ENCODE results near the gene CCSER2. TPM values are rescaled to one million over a fixed set of nuclear protein-coding genes. Genes with fewer than 3 reads are reported as not detected.
"Not testable (repeated sequence)": the region's sequence is repeated elsewhere in the genome, so short reads cannot be mapped to it uniquely, and the experiment has no call there.

CCSER2 gene
- total RNA-seq, 4 donors from 2014 or later = 26.4 to 48.3 (median 31.7) TPM

GRCh38 chr10:84432891-84433290, 104.5 kb downstream of the CCSER2 start:
- peaks cover 5 to 28% (median 5%) of the 10 kb centered on the region in 3 donors for H3K4me1 ChIP-seq
- 81 to 85% methylated on average over 5 of the region's 5 CpGs for WGBS, 2 donors

GRCh38 chr10:84440781-84441180, 112.4 kb downstream of the CCSER2 start:
- TF ChIP-seq CTCF (IDR thresholded peaks at IDR 0.05) = no peak
- TF ChIP-seq POLR2A (IDR thresholded peaks at IDR 0.05) = no peak
- DNase-seq = no peak
- Histone ChIP-seq H3K4me1 (no peaks in the 10 kb centered on the region), H3K27ac (no peak overlapping the region), H3K36me3 (peaks cover 0 to 51% (median 0%) of the 10 kb centered on the region in 3 donors), H3K9me3 (no peaks in the 10 kb centered on the region), H3K4me3 (no peak overlapping the region), H3K27me3 (no peaks in the 10 kb centered on the region)
- 78 to 95% methylated on average over 2 of the region's 2 CpGs for WGBS, 2 donors
- intact Hi-C loops (cut with DNase I) = no loop called here

More at GRCh38 chr10:84432891-84433290, 104.5 kb downstream of the CCSER2 start:
- Histone ChIP-seq H3K27ac (no peak overlapping the region), H3K36me3 (peaks cover 0 to 1% (median 0%) of the 10 kb centered on the region in 3 donors), H3K4me3 (no peak overlapping the region), H3K27me3 (no peaks in the 10 kb centered on the region), H3K9me3 (no peaks in the 10 kb centered on the region)
- DNase-seq = no peak
- no peak for TF ChIP-seq POLR2A (IDR thresholded peaks at IDR 0.05)
- TF ChIP-seq CTCF (IDR thresholded peaks at IDR 0.05) = no peak
- intact Hi-C loops (cut with DNase I) = no loop called here

GRCh38 chr10:84447701-84448400, 119.5 kb downstream of the CCSER2 start:
- intact Hi-C loops (cut with DNase I) = no loop called here
- no peaks in the 10 kb centered on the region for H3K9me3 ChIP-seq
- H3K27me3 ChIP-seq = no peaks in the 10 kb centered on the region
- H3K4me3 ChIP-seq = no peak overlapping the region
- no peak overlapping the region for H3K27ac ChIP-seq
- DNase-seq = no peak
- no peaks in the 10 kb centered on the region for H3K4me1 ChIP-seq
- TF ChIP-seq CTCF (IDR thresholded peaks at IDR 0.05) (no peak), POLR2A (IDR thresholded peaks at IDR 0.05) (no peak)
- 82 to 93% methylated on average over 8 of the region's 8 CpGs for WGBS, 2 donors
- H3K36me3 ChIP-seq = peaks cover 0 to 33% (median 3%) of the 10 kb centered on the region in 3 donors

GRCh38 chr10:84449351-84449750, 121.0 kb downstream of the CCSER2 start:
- H3K4me3 ChIP-seq; H3K9me3 ChIP-seq; DNase-seq; intact Hi-C loops (cut with DNase I); H3K27ac ChIP-seq; H3K27me3 ChIP-seq; H3K4me1 ChIP-seq: not testable (repeated sequence)
- peaks cover 0 to 20% (median 3%) of the 10 kb centered on the region in 3 donors for H3K36me3 ChIP-seq
- 89 to 94% methylated on average over 7 of the region's 7 CpGs for whole genome bisulfite sequencing, 2 donors

GRCh38 chr10:84452003-84452402, 123.6 kb downstream of the CCSER2 start:
- TF ChIP-seq CTCF (IDR thresholded peaks at IDR 0.05) (no peak), POLR2A (IDR thresholded peaks at IDR 0.05) (no peak)
- Histone ChIP-seq H3K27ac (no peak overlapping the region), H3K9me3 (no peaks in the 10 kb centered on the region), H3K4me3 (no peak overlapping the region), H3K36me3 (peaks cover 0 to 12% (median 3%) of the 10 kb centered on the region in 3 donors), H3K4me1 (no peaks in the 10 kb centered on the region), H3K27me3 (no peaks in the 10 kb centered on the region)
- no peak for DNase-seq
- WGBS, 2 donors = 8 to 24% methylated on average over 1 of the region's 1 CpG
- intact Hi-C loops (cut with DNase I) = no loop called here

All from esophagus squamous epithelium (tissue), 5 donors.